ENCODE results near the gene SH3RF2. TPM values are rescaled to one million over a fixed set of nuclear protein-coding genes. Genes with fewer than 3 reads are reported as not detected.

Gene SH3RF2
- total RNA-seq, 1 donor from 2014 or later: 12.0 TPM

GRCh38 chr5:146082798-146083197 is 146.4 kb downstream of the SH3RF2 start:
- TF ChIP-seq, protein P1, sequence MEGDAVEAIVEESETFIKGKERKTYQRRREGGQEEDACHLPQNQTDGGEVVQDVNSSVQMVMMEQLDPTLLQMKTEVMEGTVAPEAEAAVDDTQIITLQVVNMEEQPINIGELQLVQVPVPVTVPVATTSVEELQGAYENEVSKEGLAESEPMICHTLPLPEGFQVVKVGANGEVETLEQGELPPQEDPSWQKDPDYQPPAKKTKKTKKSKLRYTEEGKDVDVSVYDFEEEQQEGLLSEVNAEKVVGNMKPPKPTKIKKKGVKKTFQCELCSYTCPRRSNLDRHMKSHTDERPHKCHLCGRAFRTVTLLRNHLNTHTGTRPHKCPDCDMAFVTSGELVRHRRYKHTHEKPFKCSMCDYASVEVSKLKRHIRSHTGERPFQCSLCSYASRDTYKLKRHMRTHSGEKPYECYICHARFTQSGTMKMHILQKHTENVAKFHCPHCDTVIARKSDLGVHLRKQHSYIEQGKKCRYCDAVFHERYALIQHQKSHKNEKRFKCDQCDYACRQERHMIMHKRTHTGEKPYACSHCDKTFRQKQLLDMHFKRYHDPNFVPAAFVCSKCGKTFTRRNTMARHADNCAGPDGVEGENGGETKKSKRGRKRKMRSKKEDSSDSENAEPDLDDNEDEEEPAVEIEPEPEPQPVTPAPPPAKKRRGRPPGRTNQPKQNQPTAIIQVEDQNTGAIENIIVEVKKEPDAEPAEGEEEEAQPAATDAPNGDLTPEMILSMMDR (conservative IDR thresholded peaks at IDR 0.05; ENCODE audit: low read depth, low read length): no peak
- H3K4me3 ChIP-seq (ENCODE audit: low read depth, low read length): no peak overlapping the region
- DNase-seq (ENCODE audit: low read depth): no peak

GRCh38 chr5:146084376-146084775 is 148.0 kb downstream of the SH3RF2 start:
- no peak for DNase-seq (ENCODE audit: low read depth)
- TF ChIP-seq, protein P1 (conservative IDR thresholded peaks at IDR 0.05; ENCODE audit: low read depth, low read length): no peak
- H3K4me3 ChIP-seq (ENCODE audit: low read depth, low read length): no peak overlapping the region

DNA sequence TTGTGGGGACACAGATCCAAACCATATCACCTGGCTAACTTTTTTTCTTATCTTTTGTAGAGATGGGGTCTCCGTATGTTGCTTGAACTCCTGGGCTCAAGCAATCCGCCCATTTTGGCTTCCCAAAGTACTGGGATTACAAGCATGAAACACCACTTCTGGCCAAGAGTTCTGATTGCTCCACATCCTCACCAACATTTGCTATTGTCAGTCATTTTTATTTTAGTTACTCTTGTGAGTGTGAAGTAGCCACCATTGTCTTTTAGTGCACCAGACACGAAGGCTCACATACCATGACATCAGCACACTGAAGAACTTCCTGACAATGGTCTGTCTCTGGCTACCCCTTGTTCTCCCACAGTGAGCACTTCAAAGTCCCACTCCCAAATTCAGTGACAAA is 151.7 kb downstream of the SH3RF2 start:
- H3K4me3 ChIP-seq (ENCODE audit: low read depth, low read length): no peak overlapping the region
- TF ChIP-seq, protein P1 (conservative IDR thresholded peaks at IDR 0.05; ENCODE audit: low read depth, low read length): no peak

DNA sequence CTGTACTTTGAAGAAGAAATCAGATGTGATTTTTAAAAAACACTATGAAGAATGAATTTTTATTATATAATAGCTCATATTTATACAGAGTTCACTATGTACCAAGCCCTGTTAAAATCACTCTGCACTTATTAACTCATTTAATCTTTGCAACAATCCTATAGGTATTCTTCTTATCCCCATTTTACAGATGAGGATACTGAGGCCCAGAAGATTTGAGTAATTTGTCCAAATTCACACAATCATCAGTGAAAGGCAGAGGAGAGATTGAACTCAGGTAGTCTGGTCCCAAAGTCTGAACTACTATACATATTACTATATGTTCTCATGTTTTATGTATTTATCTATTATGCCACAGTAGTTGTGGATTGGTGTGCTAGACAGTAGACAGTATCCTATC is 152.9 kb downstream of the SH3RF2 start:
- TF ChIP-seq, protein P1 (conservative IDR thresholded peaks at IDR 0.05; ENCODE audit: low read depth, low read length): no peak
- no peak for DNase-seq (ENCODE audit: low read depth)
- no peak overlapping the region for H3K4me3 ChIP-seq (ENCODE audit: low read depth, low read length)

More for the DNA sequence above, 151.7 kb downstream of the SH3RF2 start:
- no peak for DNase-seq (ENCODE audit: low read depth)

GRCh38 chr5:146091881-146092280 is 155.5 kb downstream of the SH3RF2 start:
- DNase-seq (ENCODE audit: low read depth): no peak
- no peak overlapping the region for H3K4me3 ChIP-seq (ENCODE audit: low read depth, low read length)
- TF ChIP-seq, protein P1 (conservative IDR thresholded peaks at IDR 0.05; ENCODE audit: low read depth, low read length): no peak

GRCh38 chr5:146098047-146098446 is 161.7 kb downstream of the SH3RF2 start:
- TF ChIP-seq, protein P1 (conservative IDR thresholded peaks at IDR 0.05; ENCODE audit: low read depth, low read length): no peak
- no peak for DNase-seq (ENCODE audit: low read depth)
- no peak overlapping the region for H3K4me3 ChIP-seq (ENCODE audit: low read depth, low read length)

DNA sequence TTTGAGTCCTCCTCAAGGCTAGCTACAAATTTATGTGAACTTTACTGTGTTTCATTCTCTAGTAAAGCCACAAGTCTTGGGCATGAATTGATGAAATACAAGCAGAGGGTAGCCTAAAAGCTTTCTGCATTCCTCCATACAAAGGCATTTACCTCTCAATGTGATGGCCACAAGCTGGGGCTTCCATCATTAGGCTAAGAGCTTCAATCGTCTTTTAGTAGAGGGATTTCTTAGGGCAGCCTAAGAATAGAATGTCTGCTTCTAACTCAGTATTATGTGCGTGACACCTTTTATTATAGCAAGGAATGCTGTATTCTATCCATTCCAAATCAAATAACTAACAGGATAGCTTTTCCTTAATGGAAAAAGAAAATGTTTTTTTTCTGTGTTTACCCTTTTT is 165.3 kb downstream of the SH3RF2 start:
- TF ChIP-seq, protein P1 (conservative IDR thresholded peaks at IDR 0.05; ENCODE audit: low read depth, low read length): no peak
- no peak overlapping the region for H3K4me3 ChIP-seq (ENCODE audit: low read depth, low read length)
- no peak for DNase-seq (ENCODE audit: low read depth)

Data from epithelial cell of proximal tubule (primary cell).